NCI-H1436 (cell line): ENCODE results near the gene MFSD2A.
"Not testable (repeated sequence)": the region's sequence is repeated elsewhere in the genome, so short reads cannot be mapped to it uniquely, and the experiment has no call there.

Experiments
- DNase-seq: peaks from one replicate; lab custom pipeline; 2025; lab: John Stamatoyannopoulos, UW

Gene MFSD2A

DNA sequence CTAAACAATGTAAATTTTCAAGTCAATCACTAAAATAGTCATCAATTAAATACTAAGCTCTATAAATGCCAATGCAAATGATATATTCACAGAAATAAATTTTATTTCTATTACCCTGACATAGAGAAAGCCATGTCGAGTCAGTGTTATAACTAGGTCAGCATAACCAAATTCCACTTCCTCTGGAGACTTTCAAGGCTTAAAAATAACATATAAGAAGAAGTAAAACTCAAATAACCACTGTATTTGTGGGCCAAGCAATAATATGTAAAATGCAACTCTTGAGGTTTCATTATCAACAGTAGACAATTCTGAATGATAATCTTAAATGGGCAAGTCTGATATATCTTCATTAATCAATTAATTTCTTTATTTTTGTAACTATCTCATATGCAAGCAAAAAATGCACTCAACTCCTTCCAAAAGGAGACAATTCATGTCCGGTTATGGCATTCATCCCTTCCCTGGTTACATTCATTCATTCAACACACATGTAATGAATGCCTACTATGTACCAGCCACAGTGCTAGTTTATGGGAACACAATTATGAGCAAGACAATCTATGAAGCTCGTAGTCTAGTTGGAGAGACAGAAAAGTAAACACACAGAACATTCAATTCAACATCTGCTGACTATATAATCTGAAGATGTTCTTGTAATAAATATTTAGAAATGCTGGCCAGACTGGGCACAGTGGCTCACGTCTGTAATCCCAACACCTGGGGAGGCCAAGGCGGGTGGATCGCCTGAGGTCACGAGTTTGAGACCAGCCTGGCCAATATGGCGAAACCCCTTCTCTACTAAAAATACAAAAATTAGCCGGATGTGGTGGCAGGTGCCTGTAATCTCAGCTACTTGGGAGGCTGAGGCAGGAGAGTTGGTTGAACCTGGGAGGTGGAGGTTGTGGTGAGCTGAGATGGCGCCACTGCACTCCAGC lies 48.5 kb downstream of the MFSD2A start:
- no peak for DNase-seq

DNA sequence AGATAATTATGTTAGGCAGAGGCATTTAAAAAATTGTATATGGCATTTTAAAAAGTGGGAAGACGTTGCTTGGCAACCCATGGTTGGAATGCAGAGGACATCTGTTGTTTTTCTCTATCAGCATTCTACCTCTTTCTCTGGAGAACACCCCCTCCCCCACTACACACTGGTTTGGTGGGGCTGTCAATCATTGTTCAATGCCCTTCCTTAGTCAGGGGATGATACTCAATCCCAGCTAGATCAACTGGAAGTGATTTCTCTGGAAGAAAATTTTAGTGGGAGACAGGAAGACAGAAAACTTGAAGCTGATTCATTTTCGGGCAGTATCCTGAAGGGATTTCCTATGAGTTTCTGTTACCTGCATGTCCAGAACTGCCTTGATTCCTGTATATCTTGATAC lies 49.9 kb downstream of the MFSD2A start:
- DNase-seq: no peak

DNA sequence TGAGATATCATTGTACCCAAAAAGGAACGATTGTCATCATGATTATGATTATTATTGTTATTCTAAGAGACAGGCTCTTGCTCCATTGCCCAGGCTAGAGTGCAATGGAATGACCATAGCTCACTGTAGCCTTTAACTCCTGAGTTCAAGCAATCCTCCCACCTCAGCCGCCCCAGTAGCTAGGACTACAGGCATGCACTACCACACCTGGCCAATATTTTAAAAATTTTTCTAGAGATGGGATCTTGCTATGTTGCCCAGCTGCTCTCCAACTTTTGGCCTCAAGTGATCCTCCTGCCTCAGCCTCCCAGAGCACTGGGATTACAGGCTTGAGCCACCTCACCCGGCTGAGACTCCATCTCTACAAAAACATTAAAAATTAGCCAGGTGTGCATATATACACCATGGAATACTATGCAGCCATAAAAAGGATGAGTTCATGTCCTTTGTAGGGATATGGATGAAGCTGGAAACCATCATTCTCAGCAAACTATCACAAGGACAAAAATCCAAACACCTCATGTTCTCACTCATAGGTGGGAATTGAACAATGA lies 52.6 kb downstream of the MFSD2A start:
- DNase-seq: not testable (repeated sequence)

- DNase-seq: no peak
Observed at GRCh38 chr1:40011198-40011597, 56.3 kb downstream of the MFSD2A start.

GRCh38 chr1:40014253-40014706 lies 59.3 kb downstream of the MFSD2A start:
- no peak for DNase-seq

DNA sequence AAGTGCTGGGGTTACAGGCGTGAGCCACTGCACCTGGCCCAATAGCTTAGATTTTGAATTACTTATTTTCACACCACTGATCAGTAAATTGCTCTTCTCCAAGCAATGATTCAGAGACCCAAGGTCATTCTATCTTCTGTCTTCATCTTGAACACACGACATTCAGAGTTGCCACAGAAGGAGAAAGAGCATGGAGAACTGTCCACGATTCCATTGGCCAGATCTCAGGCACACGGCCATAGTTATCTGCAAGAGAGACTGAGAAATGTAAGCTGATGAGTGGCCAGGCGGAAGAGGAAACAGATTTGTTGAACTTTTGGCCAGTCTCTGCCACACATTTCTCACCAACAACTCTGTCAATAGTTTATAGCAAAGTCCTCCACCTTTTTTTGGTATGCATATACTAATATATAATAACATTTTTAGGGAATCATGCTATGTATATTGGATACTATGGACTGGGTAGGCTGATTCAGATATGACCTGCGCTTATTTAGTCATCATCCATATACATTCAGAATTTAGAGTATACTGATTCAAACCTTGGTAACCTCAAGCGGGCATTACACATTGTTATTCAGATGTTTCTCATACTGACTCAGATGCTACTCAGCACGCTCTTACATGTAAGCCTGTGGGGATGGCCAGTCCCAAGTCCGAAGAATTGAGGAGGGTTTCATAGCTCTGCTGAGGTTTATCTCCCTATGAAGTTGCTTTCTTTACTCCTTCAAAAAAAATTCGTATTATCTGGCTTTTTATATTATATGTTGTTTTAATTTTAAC lies 60.1 kb downstream of the MFSD2A start:
- no peak for DNase-seq

DNA sequence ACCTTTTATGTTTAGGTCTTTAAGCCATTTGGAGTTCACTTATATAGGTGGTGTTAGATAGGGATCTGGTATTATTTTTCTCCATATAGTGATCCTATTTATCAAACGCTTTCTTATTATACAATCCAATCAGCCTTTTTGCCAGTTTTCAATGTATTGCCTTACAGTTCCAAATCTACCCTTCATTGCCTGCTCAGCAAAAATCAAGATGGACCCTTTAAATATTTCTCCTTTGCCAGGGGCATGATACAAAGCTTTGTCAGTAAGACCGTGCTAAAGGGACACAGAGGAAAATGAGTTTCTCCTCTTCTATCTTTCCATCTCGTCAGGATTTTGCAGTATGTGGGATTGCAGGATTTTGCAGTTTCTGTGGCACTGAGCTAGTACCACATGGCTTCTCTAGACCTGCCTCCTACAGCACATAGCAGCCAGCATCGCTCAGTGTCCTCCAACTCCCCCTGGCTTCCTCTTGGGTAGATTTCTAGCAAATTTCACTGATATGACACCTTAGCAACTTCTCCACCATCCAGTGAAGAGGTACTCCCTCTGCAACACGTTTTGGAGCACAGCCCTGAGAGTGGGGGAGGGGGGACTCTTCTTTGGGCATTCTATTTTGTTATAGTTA lies 63.1 kb downstream of the MFSD2A start:
- DNase-seq: no peak
